Nephron progenitor cell (in vitro differentiated cells): ENCODE measurements around the gene RALBP1.

Experiments used
- DNase-seq: peaks from one replicate; pipeline ENCODE4 v3.0.0; 2021
- H3K27ac Mint-ChIP-seq: 2 replicates; pipeline ENCODE4 v1.8.0; 2021; ENCODE audit warnings: mild to moderate bottlenecking, moderate library complexity, mixed read lengths
- H3K27me3 Mint-ChIP-seq: 2 replicates; pipeline ENCODE4 v1.8.0; 2021; ENCODE audit warnings: mild to moderate bottlenecking, low read depth, mixed read lengths; ENCODE audit not compliant: poor library complexity
- H3K36me3 Mint-ChIP-seq: 2 replicates; pipeline ENCODE4 v1.8.0; 2021; ENCODE audit warnings: low read depth, mixed read lengths
- H3K4me1 Mint-ChIP-seq: 2 replicates; pipeline ENCODE4 v1.8.0; 2021; ENCODE audit warnings: mixed read lengths
- H3K4me3 Mint-ChIP-seq: 2 replicates; pipeline ENCODE4 v1.8.0; 2021; ENCODE audit warnings: mild to moderate bottlenecking, moderate library complexity, mixed read lengths
- H3K9me3 Mint-ChIP-seq: 2 replicates; pipeline ENCODE4 v1.8.0; 2021; ENCODE audit warnings: mild to moderate bottlenecking, moderate library complexity, mixed read lengths
- TF ChIP-seq, protein P1 (sequence below): fragments of 200-600 bp; sonication (generic); IDR thresholded peaks from 2 replicates; pipeline ENCODE4 v1.5.0; 2021; ENCODE audit warnings: antibody characterized with exemption

RALBP1 gene

GRCh38 chr18:9586814-9587213, 111.5 kb downstream of the RALBP1 start:
- Mint-ChIP-seq H3K4me3 (no peak overlapping the region), H3K27ac (no peak overlapping the region), H3K4me1 (no peaks in the 10 kb centered on the region), H3K27me3 (peaks cover 3% of the 10 kb centered on the region), H3K9me3 (peaks cover 18% of the 10 kb centered on the region), H3K36me3 (peaks cover 87% of the 10 kb centered on the region)
- TF ChIP-seq, protein P1, sequence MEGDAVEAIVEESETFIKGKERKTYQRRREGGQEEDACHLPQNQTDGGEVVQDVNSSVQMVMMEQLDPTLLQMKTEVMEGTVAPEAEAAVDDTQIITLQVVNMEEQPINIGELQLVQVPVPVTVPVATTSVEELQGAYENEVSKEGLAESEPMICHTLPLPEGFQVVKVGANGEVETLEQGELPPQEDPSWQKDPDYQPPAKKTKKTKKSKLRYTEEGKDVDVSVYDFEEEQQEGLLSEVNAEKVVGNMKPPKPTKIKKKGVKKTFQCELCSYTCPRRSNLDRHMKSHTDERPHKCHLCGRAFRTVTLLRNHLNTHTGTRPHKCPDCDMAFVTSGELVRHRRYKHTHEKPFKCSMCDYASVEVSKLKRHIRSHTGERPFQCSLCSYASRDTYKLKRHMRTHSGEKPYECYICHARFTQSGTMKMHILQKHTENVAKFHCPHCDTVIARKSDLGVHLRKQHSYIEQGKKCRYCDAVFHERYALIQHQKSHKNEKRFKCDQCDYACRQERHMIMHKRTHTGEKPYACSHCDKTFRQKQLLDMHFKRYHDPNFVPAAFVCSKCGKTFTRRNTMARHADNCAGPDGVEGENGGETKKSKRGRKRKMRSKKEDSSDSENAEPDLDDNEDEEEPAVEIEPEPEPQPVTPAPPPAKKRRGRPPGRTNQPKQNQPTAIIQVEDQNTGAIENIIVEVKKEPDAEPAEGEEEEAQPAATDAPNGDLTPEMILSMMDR = no peak
- no peak for DNase-seq
